Hepatocyte (in vitro differentiated cells): ENCODE results near the gene IGFLR1.

Experiments
- EZH2 ChIP-seq: fragments of 200-600 bp; sonication (generic); IDR thresholded peaks from 2 replicates; pipeline ENCODE4 v1.6.1; 2016; ENCODE audit warnings: antibody characterized with exemption, mild to moderate bottlenecking, borderline replicate concordance
- TF ChIP-seq, protein P1 (sequence below): fragments of 200-600 bp; sonication (generic); IDR thresholded peaks from 2 replicates; pipeline ENCODE4 v1.5.1; 2016; ENCODE audit warnings: antibody characterized with exemption, mild to moderate bottlenecking; ENCODE audit not compliant: poor library complexity

DNA sequence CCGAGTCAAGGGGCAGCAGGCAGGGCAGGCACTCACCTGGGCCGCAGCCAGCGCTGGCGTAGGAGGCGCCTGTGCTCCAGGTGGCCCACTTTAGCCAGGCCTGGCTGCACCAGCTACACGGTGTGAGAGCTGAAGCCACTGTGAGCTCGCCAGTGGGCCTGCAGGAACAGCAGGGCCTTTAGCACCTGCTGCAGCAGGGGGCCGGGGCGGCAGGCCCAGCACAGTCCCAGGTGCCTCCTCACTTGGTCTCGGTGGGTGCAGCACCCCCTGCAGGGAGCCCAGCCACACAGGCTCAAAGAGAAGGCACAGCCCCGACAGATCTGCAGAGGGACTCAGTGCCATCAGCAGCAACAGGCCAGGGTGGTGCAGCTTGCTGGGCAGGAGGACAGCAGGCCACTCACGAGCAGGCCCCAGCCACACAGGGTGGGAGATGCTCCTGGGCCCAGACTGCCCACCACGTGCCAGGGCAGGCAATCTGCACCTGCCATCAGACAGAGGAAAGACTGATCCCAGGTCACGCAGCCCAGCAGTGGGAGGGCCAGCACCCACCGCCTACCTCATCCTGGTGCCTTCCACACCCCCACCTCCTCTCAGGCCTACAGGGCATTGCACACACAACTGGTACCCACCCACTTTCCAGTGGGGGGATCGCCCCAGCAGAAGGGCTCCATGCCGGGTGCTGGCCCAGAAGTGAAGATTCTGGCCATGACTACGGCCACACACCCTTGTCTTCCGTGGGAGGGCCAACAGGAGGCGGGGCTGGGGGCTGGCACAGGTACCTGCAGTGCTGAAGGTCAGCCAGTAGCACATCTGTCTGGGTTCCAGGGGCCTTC lies 48.9 kb upstream of the IGFLR1 start:
- TF ChIP-seq, protein P1, sequence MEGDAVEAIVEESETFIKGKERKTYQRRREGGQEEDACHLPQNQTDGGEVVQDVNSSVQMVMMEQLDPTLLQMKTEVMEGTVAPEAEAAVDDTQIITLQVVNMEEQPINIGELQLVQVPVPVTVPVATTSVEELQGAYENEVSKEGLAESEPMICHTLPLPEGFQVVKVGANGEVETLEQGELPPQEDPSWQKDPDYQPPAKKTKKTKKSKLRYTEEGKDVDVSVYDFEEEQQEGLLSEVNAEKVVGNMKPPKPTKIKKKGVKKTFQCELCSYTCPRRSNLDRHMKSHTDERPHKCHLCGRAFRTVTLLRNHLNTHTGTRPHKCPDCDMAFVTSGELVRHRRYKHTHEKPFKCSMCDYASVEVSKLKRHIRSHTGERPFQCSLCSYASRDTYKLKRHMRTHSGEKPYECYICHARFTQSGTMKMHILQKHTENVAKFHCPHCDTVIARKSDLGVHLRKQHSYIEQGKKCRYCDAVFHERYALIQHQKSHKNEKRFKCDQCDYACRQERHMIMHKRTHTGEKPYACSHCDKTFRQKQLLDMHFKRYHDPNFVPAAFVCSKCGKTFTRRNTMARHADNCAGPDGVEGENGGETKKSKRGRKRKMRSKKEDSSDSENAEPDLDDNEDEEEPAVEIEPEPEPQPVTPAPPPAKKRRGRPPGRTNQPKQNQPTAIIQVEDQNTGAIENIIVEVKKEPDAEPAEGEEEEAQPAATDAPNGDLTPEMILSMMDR, result no peak
- no peak for TF ChIP-seq EZH2
